Activated CD8-positive, alpha-beta T cell treated with anti-CD3 and anti-CD28 coated beads for 36 hours (primary cell): ENCODE measurements around the gene MRPL12. TPM values are rescaled to one million over a fixed set of nuclear protein-coding genes. Genes with fewer than 3 reads are reported as not detected.
A peak's percentile ranks its signal among the peaks of the same experiment; 100 is the strongest.

Experiments used
- ATAC-seq: fragments of 200-7000 bp; cut with Tn5 transposase; one replicate; pipeline ENCODE4 v1.10.0; 2021; ENCODE audit warnings: mild to moderate bottlenecking, moderate library complexity
- CTCF ChIA-PET: fragments of 350-600 bp; sonication (Branson Sonifier 250); formaldehyde crosslinking; loops from one replicate; lab custom pipeline; 2021; ENCODE audit warnings: antibody characterized with exemption; lab: Charles Lee
- POLR2A ChIA-PET: fragments of 350-600 bp; sonication (Branson Sonifier 250); formaldehyde crosslinking; loops from one replicate; lab custom pipeline; 2021; ENCODE audit warnings: antibody characterized with exemption; lab: Charles Lee
- DNase-seq: peaks from one replicate; pipeline ENCODE4 v3.0.0-alpha.2; 2020
- H3K27ac Mint-ChIP-seq: one replicate; pipeline ENCODE4 v1.8.0; 2021; ENCODE audit warnings: mild to moderate bottlenecking, mixed read lengths
- H3K27me3 Mint-ChIP-seq: one replicate; pipeline ENCODE4 v1.8.0; 2021; ENCODE audit warnings: mixed read lengths
- H3K36me3 Mint-ChIP-seq: one replicate; pipeline ENCODE4 v1.8.0; 2021; ENCODE audit warnings: low read depth, mixed read lengths
- H3K4me1 Mint-ChIP-seq: one replicate; pipeline ENCODE4 v1.8.0; 2021; ENCODE audit warnings: low read depth, mixed read lengths
- H3K4me3 Mint-ChIP-seq: one replicate; pipeline ENCODE4 v1.8.0; 2021; ENCODE audit warnings: mild to moderate bottlenecking, moderate library complexity, mixed read lengths
- H3K9me3 Mint-ChIP-seq: one replicate; pipeline ENCODE4 v1.8.0; 2021; ENCODE audit warnings: mixed read lengths
- intact Hi-C: fragments of 100-400 bp; cut with micrococcal nuclease; formaldehyde crosslinking; loops from one replicate; pipeline ENCODE4 v1.10.0; 2022
- total RNA-seq, 2 experiments: library from RNA; stranded (reverse); gene quantifications; one replicate each; pipeline ENCODE4 v1.2.3, GENCODE V29; 2021
- TF ChIP-seq, protein P1 (sequence below): fragments of 200-600 bp; IDR thresholded peaks from one replicate; pipeline ENCODE4 v1.8.0; 2022; ENCODE audit warnings: antibody characterized with exemption, mild to moderate bottlenecking

Gene MRPL12
- total RNA-seq, 2 experiments from 2014 or later: 149 to 152 TPM

DNA sequence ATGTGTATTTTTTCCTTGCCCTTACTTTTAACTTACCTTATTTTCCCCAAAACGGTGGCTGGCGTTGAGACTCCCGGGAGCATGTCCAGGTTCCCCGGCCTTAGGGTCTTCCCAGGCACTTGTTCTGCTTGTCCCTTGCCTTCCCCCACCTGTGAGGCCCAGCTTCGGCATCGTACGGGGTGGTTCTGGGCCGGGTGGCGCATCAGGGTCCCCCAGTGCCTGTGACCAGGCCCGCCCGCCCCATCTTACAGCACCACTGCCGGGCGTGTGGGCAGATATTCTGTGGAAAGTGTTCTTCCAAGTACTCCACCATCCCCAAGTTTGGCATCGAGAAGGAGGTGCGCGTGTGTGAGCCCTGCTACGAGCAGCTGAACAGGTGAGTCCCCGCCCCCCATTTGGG lies 12.0 kb upstream of the MRPL12 start:
- H3K9me3 Mint-ChIP-seq: no peaks in the 10 kb centered on the region
- H3K4me1 Mint-ChIP-seq: peaks cover 9% of the 10 kb centered on the region
- ATAC-seq (no peak), DNase-seq (no peak)
- intact Hi-C loops: no loop called here
- POLR2A ChIA-PET: interaction anchor here (0.9 kb wide), 1 partner anchor 30 kb away, joined by 3 read pairs; no protein-coding TSS in a partner anchor
- no peak overlapping the region for H3K4me3 Mint-ChIP-seq
- peaks cover 36% of the 10 kb centered on the region for H3K36me3 Mint-ChIP-seq
- CTCF ChIA-PET: interaction anchor here (1.0 kb wide), 1 partner anchor 16 kb away, joined by 3 read pairs; no protein-coding TSS in a partner anchor
- no peak overlapping the region for H3K27ac Mint-ChIP-seq
- TF ChIP-seq, protein P1, sequence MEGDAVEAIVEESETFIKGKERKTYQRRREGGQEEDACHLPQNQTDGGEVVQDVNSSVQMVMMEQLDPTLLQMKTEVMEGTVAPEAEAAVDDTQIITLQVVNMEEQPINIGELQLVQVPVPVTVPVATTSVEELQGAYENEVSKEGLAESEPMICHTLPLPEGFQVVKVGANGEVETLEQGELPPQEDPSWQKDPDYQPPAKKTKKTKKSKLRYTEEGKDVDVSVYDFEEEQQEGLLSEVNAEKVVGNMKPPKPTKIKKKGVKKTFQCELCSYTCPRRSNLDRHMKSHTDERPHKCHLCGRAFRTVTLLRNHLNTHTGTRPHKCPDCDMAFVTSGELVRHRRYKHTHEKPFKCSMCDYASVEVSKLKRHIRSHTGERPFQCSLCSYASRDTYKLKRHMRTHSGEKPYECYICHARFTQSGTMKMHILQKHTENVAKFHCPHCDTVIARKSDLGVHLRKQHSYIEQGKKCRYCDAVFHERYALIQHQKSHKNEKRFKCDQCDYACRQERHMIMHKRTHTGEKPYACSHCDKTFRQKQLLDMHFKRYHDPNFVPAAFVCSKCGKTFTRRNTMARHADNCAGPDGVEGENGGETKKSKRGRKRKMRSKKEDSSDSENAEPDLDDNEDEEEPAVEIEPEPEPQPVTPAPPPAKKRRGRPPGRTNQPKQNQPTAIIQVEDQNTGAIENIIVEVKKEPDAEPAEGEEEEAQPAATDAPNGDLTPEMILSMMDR: no peak
- H3K27me3 Mint-ChIP-seq: no peaks in the 10 kb centered on the region

DNA sequence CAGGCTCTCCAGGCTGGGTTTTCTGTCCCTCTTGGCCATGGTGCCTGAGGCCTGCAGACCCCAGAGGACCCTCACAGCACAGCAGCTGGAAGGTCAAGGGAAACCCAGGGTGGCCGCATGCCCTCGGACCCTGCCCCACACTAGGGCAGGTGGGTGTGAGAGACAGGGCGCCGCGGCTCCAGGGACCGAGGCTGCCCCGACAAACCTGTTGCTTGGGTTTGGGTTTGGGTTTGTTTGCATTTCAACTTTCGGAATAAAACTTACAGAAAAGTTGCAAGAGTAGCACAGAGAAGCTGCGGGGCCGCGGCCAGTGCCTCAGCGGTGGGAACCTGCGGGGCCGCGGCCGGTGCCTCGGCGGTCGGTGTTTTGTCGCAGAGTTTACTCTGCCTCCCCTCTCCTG lies 11.6 kb upstream of the MRPL12 start:
- TF ChIP-seq, protein P1: no peak
- intact Hi-C loops: no loop called here
- Mint-ChIP-seq H3K4me3 (no peak overlapping the region), H3K27ac (no peak overlapping the region), H3K4me1 (peaks cover 7% of the 10 kb centered on the region), H3K27me3 (no peaks in the 10 kb centered on the region), H3K36me3 (peaks cover 33% of the 10 kb centered on the region), H3K9me3 (no peaks in the 10 kb centered on the region)
- ChIA-PET CTCF (interaction anchor here (1.0 kb wide), 1 partner anchor 16 kb away, joined by 3 read pairs; no protein-coding TSS in a partner anchor), POLR2A (no interaction called here)
- ATAC-seq: no peak
- DNase-seq: no peak

- no peaks in the 10 kb centered on the region for H3K9me3 Mint-ChIP-seq
- H3K27me3 Mint-ChIP-seq: no peaks in the 10 kb centered on the region
- ATAC-seq (peak; percentile 38), DNase-seq (no peak)
- TF ChIP-seq, protein P1: no peak
- peaks cover 38% of the 10 kb centered on the region for H3K36me3 Mint-ChIP-seq
- intact Hi-C loops: no loop called here
- ChIA-PET POLR2A (interaction anchor here (0.7 to 2.3 kb wide), 4 partner anchors 9 to 19 kb away, joined by 3 to 13 read pairs (median 4); partner anchors contain the start of genes ARL16, HGS and MRPL12), CTCF (no interaction called here)
- no peak overlapping the region for H3K27ac Mint-ChIP-seq
- H3K4me1 Mint-ChIP-seq: peaks cover 4% of the 10 kb centered on the region
- no peak overlapping the region for H3K4me3 Mint-ChIP-seq
Observed at GRCh38 chr17:81693509-81694210, 9.5 kb upstream of the MRPL12 start.

DNA sequence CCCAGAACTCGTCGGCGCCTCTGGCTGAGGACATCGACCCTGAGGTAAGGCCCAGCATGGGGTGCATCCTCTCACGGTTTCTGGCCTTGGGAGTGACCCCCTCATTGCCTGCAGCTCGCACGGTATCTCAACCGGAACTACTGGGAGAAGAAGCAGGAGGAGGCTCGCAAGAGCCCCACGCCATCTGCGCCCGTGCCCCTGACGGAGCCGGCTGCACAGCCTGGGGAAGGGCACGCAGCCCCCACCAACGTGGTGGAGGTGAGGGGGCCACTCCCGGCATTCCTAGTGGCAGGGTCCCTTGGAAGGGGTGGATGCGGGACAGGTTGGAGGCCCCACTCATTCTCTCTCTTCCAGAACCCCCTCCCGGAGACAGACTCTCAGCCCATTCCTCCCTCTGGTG lies 8.4 kb upstream of the MRPL12 start:
- Mint-ChIP-seq H3K4me1 (no peaks in the 10 kb centered on the region), H3K27me3 (no peaks in the 10 kb centered on the region), H3K4me3 (no peak overlapping the region), H3K36me3 (peaks cover 33% of the 10 kb centered on the region), H3K9me3 (no peaks in the 10 kb centered on the region), H3K27ac (no peak overlapping the region)
- TF ChIP-seq, protein P1: no peak
- intact Hi-C loops: loop anchor here (5.0 kb wide), 1 partner anchor 173 kb away; no protein-coding TSS in a partner anchor
- ATAC-seq (no peak), DNase-seq (no peak)
- ChIA-PET POLR2A (interaction anchor here (0.8 to 2.6 kb wide), 3 partner anchors 9 to 15 kb away, joined by 3 to 14 read pairs (median 4); no protein-coding TSS in a partner anchor), CTCF (no interaction called here)

- H3K9me3 Mint-ChIP-seq: no peaks in the 10 kb centered on the region
- TF ChIP-seq, protein P1: no peak
- intact Hi-C loops: loop anchor here (5.0 kb wide), 1 partner anchor 173 kb away; no protein-coding TSS in a partner anchor
- H3K36me3 Mint-ChIP-seq: peaks cover 30% of the 10 kb centered on the region
- no peak for ATAC-seq
- no peak for DNase-seq
- H3K27ac Mint-ChIP-seq: no peak overlapping the region
- ChIA-PET POLR2A (interaction anchor here (0.8 to 2.6 kb wide), 4 partner anchors 9 to 14 kb away, joined by 3 to 14 read pairs (median 4); no protein-coding TSS in a partner anchor), CTCF (interaction anchor here (0.8 kb wide), 1 partner anchor 37 kb away, joined by 3 read pairs; no protein-coding TSS in a partner anchor)
- H3K4me1 Mint-ChIP-seq: no peaks in the 10 kb centered on the region
- H3K4me3 Mint-ChIP-seq: no peak overlapping the region
- H3K27me3 Mint-ChIP-seq: no peaks in the 10 kb centered on the region
Observed at GRCh38 chr17:81695211-81695610, 8.0 kb upstream of the MRPL12 start.
